Measurements from ENCODE around the gene SETX.

DNA sequence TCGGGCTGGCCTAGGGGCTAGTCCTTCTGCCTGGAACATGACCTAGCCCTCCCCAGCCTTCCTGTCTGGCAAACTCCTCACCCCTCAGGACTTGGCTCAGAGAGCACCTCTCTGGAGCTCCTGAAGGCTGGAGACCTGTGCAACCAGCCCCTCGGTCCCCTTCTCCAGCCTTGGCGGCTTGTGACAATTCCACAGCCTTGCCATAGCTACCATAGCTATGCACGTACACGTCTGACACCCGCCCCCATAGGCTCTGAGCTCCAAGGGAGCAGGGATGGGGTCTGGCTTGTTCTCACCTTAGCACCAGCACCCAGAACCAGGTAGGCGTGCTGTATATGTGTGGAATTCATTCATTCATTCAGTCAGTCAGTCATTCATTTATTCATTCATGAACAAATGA, 143.2 kb downstream of the SETX start:
- TF ChIP-seq, protein P1, sequence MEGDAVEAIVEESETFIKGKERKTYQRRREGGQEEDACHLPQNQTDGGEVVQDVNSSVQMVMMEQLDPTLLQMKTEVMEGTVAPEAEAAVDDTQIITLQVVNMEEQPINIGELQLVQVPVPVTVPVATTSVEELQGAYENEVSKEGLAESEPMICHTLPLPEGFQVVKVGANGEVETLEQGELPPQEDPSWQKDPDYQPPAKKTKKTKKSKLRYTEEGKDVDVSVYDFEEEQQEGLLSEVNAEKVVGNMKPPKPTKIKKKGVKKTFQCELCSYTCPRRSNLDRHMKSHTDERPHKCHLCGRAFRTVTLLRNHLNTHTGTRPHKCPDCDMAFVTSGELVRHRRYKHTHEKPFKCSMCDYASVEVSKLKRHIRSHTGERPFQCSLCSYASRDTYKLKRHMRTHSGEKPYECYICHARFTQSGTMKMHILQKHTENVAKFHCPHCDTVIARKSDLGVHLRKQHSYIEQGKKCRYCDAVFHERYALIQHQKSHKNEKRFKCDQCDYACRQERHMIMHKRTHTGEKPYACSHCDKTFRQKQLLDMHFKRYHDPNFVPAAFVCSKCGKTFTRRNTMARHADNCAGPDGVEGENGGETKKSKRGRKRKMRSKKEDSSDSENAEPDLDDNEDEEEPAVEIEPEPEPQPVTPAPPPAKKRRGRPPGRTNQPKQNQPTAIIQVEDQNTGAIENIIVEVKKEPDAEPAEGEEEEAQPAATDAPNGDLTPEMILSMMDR (IDR thresholded peaks at IDR 0.05) = no peak
- no peak for TF ChIP-seq POLR2A (IDR thresholded peaks at IDR 0.05)
